Neural cell (in vitro differentiated cells): ENCODE measurements around the gene PIWIL1. TPM values are rescaled to one million over a fixed set of nuclear protein-coding genes. Genes with fewer than 3 reads are reported as not detected.

Experiments
- H2AFZ ChIP-seq: fragments of 200-600, 300-800 bp; sonication (generic), shearing (Covaris generic); 2 replicates; pipeline ENCODE4 v1.6.0; 2014; ENCODE audit warnings: low read depth, mild to moderate bottlenecking, antibody characterized with exemption, low read length, moderate library complexity
- H3F3A ChIP-seq: fragments of 200-600 bp; shearing (Covaris generic); 2 replicates; pipeline ENCODE4 v1.6.1; 2016; ENCODE audit warnings: mild to moderate bottlenecking, moderate library complexity, mixed read lengths, antibody characterized with exemption, low read length; ENCODE audit not compliant: insufficient read depth, poor library complexity, severe bottlenecking
- H3K27ac ChIP-seq: fragments of 200-600, 300-800 bp; sonication (generic), shearing (Covaris generic); 2 replicates; pipeline ENCODE4 v1.5.1; 2014; ENCODE audit warnings: mild to moderate bottlenecking, low read length, moderate library complexity
- H3K27me3 ChIP-seq: fragments of 300-800, 200-600 bp; sonication (generic), shearing (Covaris generic); 2 replicates; pipeline ENCODE4 v1.6.0; 2014; ENCODE audit warnings: mild to moderate bottlenecking, low read depth, low read length, moderate library complexity; ENCODE audit not compliant: insufficient read depth
- H3K36me3 ChIP-seq: fragments of 300-800, 200-600 bp; sonication (generic), shearing (Covaris generic); 2 replicates; pipeline ENCODE4 v1.5.1; 2014; ENCODE audit warnings: mild to moderate bottlenecking, antibody characterized with exemption, low read length, moderate library complexity; ENCODE audit not compliant: insufficient read depth
- H3K4me2 ChIP-seq: fragments of 300-800, 200-600 bp; sonication (generic), shearing (Covaris generic); 2 replicates; pipeline ENCODE4 v1.6.0; 2014; ENCODE audit warnings: mild to moderate bottlenecking, low read length
- H3K4me3 ChIP-seq: fragments of 300-800, 200-600 bp; sonication (generic), shearing (Covaris generic); 2 replicates; pipeline ENCODE4 v1.5.1; 2014; ENCODE audit warnings: mild to moderate bottlenecking, low read length, moderate library complexity
- H3K79me2 ChIP-seq: fragments of 200-600 bp; shearing (Covaris generic); replicated peaks from 2 replicates; pipeline ENCODE4 v1.6.0; 2014; ENCODE audit warnings: mild to moderate bottlenecking, low read length, moderate library complexity; ENCODE audit not compliant: insufficient read depth
- H3K9ac ChIP-seq: fragments of 300-800, 200-600 bp; sonication (generic), shearing (Covaris generic); 2 replicates; pipeline ENCODE4 v1.6.1; 2016; ENCODE audit warnings: mild to moderate bottlenecking, low read length, mixed read lengths
- H3K9me2 ChIP-seq: fragments of 200-600 bp; shearing (Covaris generic); 2 replicates; pipeline ENCODE4 v1.6.1; 2016; ENCODE audit warnings: mild to moderate bottlenecking, low read length, mixed read lengths; ENCODE audit not compliant: insufficient read depth
- H3K9me3 ChIP-seq: fragments of 200-600, 300-800 bp; sonication (generic), shearing (Covaris generic); 2 replicates; pipeline ENCODE4 v1.6.1; 2016; ENCODE audit warnings: mild to moderate bottlenecking, mixed run types, low read length, moderate library complexity, mixed read lengths
- H4K20me1 ChIP-seq: fragments of 200-600 bp; shearing (Covaris generic); 2 replicates; pipeline ENCODE4 v1.6.1; 2016; ENCODE audit warnings: mild to moderate bottlenecking, mixed run types; ENCODE audit not compliant: insufficient read depth
- EP300 ChIP-seq: fragments of 450-650 bp; conservative IDR thresholded peaks from 2 replicates; pipeline ENCODE4 v1.6.1; 2014; ENCODE audit warnings: antibody characterized with exemption, mild to moderate bottlenecking, moderate library complexity; ENCODE audit not compliant: poor library complexity, severe bottlenecking
- EZH2 ChIP-seq: fragments of 200-600, 300-800 bp; shearing (Covaris generic), sonication (generic); IDR thresholded peaks from 2 replicates; pipeline ENCODE4 v1.6.1; 2014; ENCODE audit warnings: antibody characterized with exemption, low read length, borderline replicate concordance, mild to moderate bottlenecking; ENCODE audit not compliant: insufficient read depth, poor library complexity, severe bottlenecking
- MXI1 ChIP-seq: fragments of 450-650 bp; conservative IDR thresholded peaks from 2 replicates; pipeline ENCODE4 v1.6.1; 2014; ENCODE audit warnings: antibody characterized with exemption, mild to moderate bottlenecking; ENCODE audit not compliant: poor library complexity, severe bottlenecking
- POLR2AphosphoS5 ChIP-seq: IDR thresholded peaks from 2 replicates; pipeline ENCODE4 v1.6.1; 2012
- RAD21 ChIP-seq: fragments of 450-650 bp; conservative IDR thresholded peaks from 2 replicates; pipeline ENCODE4 v1.6.1; 2014; ENCODE audit warnings: antibody characterized with exemption, mild to moderate bottlenecking, moderate library complexity
- SMC3 ChIP-seq: fragments of 450-650 bp; conservative IDR thresholded peaks from 2 replicates; pipeline ENCODE4 v1.6.1; 2014; ENCODE audit warnings: antibody characterized with exemption, mild to moderate bottlenecking, moderate library complexity; ENCODE audit not compliant: poor library complexity
- TAF1 ChIP-seq: IDR thresholded peaks from 2 replicates; pipeline ENCODE4 v1.6.1; 2012; ENCODE audit warnings: low read depth
- polyA plus RNA-seq: library from polyadenylated mRNA; depleted of rRNA; stranded (reverse); fragments of >200 nt; gene quantifications from 2 replicates; pipeline ENCODE4 v1.2.3, GENCODE V29; 2014
- TF ChIP-seq, protein P1 (sequence below): fragments of 450-650 bp; IDR thresholded peaks from 2 replicates; pipeline ENCODE4 v1.5.1; 2014; ENCODE audit warnings: antibody characterized with exemption, mild to moderate bottlenecking, moderate library complexity; ENCODE audit not compliant: poor library complexity, severe bottlenecking
- TF ChIP-seq, protein P2 (sequence below): IDR thresholded peaks from 2 replicates; pipeline ENCODE4 v1.6.1; 2012; ENCODE audit warnings: borderline replicate concordance

The PIWIL1 gene
- polyA plus RNA-seq, 1 donor from 2014 or later: not detected

- TF ChIP-seq, protein P1, sequence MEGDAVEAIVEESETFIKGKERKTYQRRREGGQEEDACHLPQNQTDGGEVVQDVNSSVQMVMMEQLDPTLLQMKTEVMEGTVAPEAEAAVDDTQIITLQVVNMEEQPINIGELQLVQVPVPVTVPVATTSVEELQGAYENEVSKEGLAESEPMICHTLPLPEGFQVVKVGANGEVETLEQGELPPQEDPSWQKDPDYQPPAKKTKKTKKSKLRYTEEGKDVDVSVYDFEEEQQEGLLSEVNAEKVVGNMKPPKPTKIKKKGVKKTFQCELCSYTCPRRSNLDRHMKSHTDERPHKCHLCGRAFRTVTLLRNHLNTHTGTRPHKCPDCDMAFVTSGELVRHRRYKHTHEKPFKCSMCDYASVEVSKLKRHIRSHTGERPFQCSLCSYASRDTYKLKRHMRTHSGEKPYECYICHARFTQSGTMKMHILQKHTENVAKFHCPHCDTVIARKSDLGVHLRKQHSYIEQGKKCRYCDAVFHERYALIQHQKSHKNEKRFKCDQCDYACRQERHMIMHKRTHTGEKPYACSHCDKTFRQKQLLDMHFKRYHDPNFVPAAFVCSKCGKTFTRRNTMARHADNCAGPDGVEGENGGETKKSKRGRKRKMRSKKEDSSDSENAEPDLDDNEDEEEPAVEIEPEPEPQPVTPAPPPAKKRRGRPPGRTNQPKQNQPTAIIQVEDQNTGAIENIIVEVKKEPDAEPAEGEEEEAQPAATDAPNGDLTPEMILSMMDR: no peak
- TF ChIP-seq EP300 (no peak), MXI1 (no peak), SMC3 (no peak), RAD21 (no peak), POLR2AphosphoS5 (no peak), EZH2 (no peak), TAF1 (no peak)
- TF ChIP-seq, protein P2, sequence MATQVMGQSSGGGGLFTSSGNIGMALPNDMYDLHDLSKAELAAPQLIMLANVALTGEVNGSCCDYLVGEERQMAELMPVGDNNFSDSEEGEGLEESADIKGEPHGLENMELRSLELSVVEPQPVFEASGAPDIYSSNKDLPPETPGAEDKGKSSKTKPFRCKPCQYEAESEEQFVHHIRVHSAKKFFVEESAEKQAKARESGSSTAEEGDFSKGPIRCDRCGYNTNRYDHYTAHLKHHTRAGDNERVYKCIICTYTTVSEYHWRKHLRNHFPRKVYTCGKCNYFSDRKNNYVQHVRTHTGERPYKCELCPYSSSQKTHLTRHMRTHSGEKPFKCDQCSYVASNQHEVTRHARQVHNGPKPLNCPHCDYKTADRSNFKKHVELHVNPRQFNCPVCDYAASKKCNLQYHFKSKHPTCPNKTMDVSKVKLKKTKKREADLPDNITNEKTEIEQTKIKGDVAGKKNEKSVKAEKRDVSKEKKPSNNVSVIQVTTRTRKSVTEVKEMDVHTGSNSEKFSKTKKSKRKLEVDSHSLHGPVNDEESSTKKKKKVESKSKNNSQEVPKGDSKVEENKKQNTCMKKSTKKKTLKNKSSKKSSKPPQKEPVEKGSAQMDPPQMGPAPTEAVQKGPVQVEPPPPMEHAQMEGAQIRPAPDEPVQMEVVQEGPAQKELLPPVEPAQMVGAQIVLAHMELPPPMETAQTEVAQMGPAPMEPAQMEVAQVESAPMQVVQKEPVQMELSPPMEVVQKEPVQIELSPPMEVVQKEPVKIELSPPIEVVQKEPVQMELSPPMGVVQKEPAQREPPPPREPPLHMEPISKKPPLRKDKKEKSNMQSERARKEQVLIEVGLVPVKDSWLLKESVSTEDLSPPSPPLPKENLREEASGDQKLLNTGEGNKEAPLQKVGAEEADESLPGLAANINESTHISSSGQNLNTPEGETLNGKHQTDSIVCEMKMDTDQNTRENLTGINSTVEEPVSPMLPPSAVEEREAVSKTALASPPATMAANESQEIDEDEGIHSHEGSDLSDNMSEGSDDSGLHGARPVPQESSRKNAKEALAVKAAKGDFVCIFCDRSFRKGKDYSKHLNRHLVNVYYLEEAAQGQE: no peak
- H2AFZ ChIP-seq: no peak overlapping the region
These were observed 7.0 kb upstream of the PIWIL1 start for GRCh38 chr12:130330685-130331084.

GRCh38 chr12:130331146-130331545 lies 6.5 kb upstream of the PIWIL1 start:
- Histone ChIP-seq H3F3A (no peaks in the 10 kb centered on the region), H3K4me2 (no peak overlapping the region), H3K4me3 (no peak overlapping the region), H3K9me2 (no peaks in the 10 kb centered on the region), H3K27me3 (no peaks in the 10 kb centered on the region), H3K79me2 (no peaks in the 10 kb centered on the region), H2AFZ (no peak overlapping the region), H3K27ac (no peak overlapping the region), H3K36me3 (no peaks in the 10 kb centered on the region), H4K20me1 (no peaks in the 10 kb centered on the region), H3K9me3 (no peaks in the 10 kb centered on the region), H3K9ac (no peak overlapping the region)
- TF ChIP-seq, protein P1: no peak
- TF ChIP-seq EP300: no peak
- TF ChIP-seq, protein P2: no peak
- TF ChIP-seq TAF1: no peak
- no peak for TF ChIP-seq MXI1
- no peak for TF ChIP-seq SMC3
- TF ChIP-seq EZH2: no peak
- no peak for TF ChIP-seq RAD21
- TF ChIP-seq POLR2AphosphoS5: no peak

More at GRCh38 chr12:130330685-130331084, 7.0 kb upstream of the PIWIL1 start:
- Histone ChIP-seq H3K36me3 (no peaks in the 10 kb centered on the region), H3K79me2 (no peaks in the 10 kb centered on the region), H3K9me2 (no peaks in the 10 kb centered on the region), H3K4me2 (no peak overlapping the region), H3K27ac (no peak overlapping the region), H3K9me3 (no peaks in the 10 kb centered on the region), H4K20me1 (no peaks in the 10 kb centered on the region), H3K9ac (no peak overlapping the region), H3F3A (no peaks in the 10 kb centered on the region), H3K27me3 (no peaks in the 10 kb centered on the region), H3K4me3 (no peak overlapping the region)
